SK-N-SH (cell line): ENCODE data around the gene CD300LF. TPM values are rescaled to one million over a fixed set of nuclear protein-coding genes. Genes with fewer than 3 reads are reported as not detected.

ENCODE experiments used
- CTCF ChIA-PET: fragments of 300-600, 350-600 bp; formaldehyde crosslinking; extraction: SDS; loops from one replicate; lab custom pipeline; 2021; lab: Yijun Ruan, JAX
- POLR2A ChIA-PET: fragments of 350-600 bp; sonication (Branson Sonifier 250); formaldehyde crosslinking; extraction: SDS; loops from one replicate; lab custom pipeline; 2020; ENCODE audit warnings: antibody characterized with exemption, inconsistent platforms; lab: Yijun Ruan, JAX
- DNase-seq: peaks from one replicate; pipeline ENCODE4 v3.0.0; 2012
- H2AFZ ChIP-seq: fragments of 200-600 bp; sonication (generic); 2 replicates; pipeline ENCODE4 v1.8.1; 2016; ENCODE audit warnings: antibody characterized with exemption, mild to moderate bottlenecking, low read depth
- H3F3A ChIP-seq: fragments of 200-600 bp; sonication (generic); replicated peaks from 2 replicates; pipeline ENCODE3; 2016; ENCODE audit warnings: antibody characterized with exemption, mild to moderate bottlenecking; ENCODE audit not compliant: insufficient read depth
- H3K27ac ChIP-seq, 2 experiments: fragments of 200-500 bp in 1 of 2; fragments of 200-600 bp in 1 of 2; sonication (Bioruptor generic) in 1 of 2; sonication (generic), shearing (Covaris generic) in 1 of 2; 2 replicates each; pipeline versions ENCODE4 v1.5.1 to v1.6.1; 2014 to 2016; ENCODE audit warnings: low read depth in 2 of 2, inconsistent platforms in 1 of 2, low read length in 1 of 2, mild to moderate bottlenecking in 1 of 2, mixed read lengths in 1 of 2
- H3K27me3 ChIP-seq: fragments of 200-600 bp; sonication (generic), shearing (Covaris generic); 2 replicates; pipeline ENCODE4 v1.6.1; 2016; ENCODE audit warnings: mixed run types; ENCODE audit not compliant: insufficient read depth
- H3K36me3 ChIP-seq, 2 experiments: fragments of 200-500 bp in 1 of 2; fragments of 200-600 bp in 1 of 2; sonication (Bioruptor generic) in 1 of 2; sonication (generic) in 1 of 2; replicated peaks in 1 of 2; 2 replicates each; pipeline versions ENCODE3 to v1.5.1; 2014 to 2016; ENCODE audit warnings: low read length in 1 of 2, mild to moderate bottlenecking in 1 of 2; ENCODE audit not compliant: insufficient read depth in 2 of 2, control insufficient read depth in 1 of 2
- H3K4me1 ChIP-seq, 2 experiments: fragments of 200-500 bp in 1 of 2; fragments of 200-600 bp in 1 of 2; sonication (Bioruptor generic) in 1 of 2; sonication (generic), shearing (Covaris generic) in 1 of 2; 2 replicates each; pipeline versions ENCODE4 v1.5.1 to v1.6.1; 2014 to 2016; ENCODE audit warnings: low read depth in 1 of 2, low read length in 1 of 2, mixed run types in 1 of 2; ENCODE audit not compliant: insufficient read depth in 2 of 2, control insufficient read depth in 1 of 2
- H3K4me2 ChIP-seq: fragments of 200-600 bp; sonication (generic), shearing (Covaris generic); 2 replicates; pipeline ENCODE4 v1.6.1; 2017; ENCODE audit warnings: mixed run types
- H3K4me3 ChIP-seq, 2 experiments: fragments of 200-500 bp in 1 of 2; fragments of 200-600 bp in 1 of 2; sonication (Bioruptor generic) in 1 of 2; sonication (generic), shearing (Covaris generic) in 1 of 2; 2 replicates each; pipeline versions ENCODE4 v1.5.1 to v1.8.1; 2014 to 2016; ENCODE audit warnings: low read depth in 2 of 2, inconsistent platforms in 1 of 2, low read length in 1 of 2, mild to moderate bottlenecking in 1 of 2, mixed read lengths in 1 of 2, moderate library complexity in 1 of 2
- H3K79me2 ChIP-seq: fragments of 200-600 bp; sonication (generic); 2 replicates; pipeline ENCODE4 v1.8.1; 2017; ENCODE audit warnings: mild to moderate bottlenecking; ENCODE audit not compliant: insufficient read depth
- H3K9ac ChIP-seq: fragments of 200-600 bp; sonication (generic); 2 replicates; pipeline ENCODE4 v1.6.1; 2017; ENCODE audit warnings: mixed run types
- H3K9me2 ChIP-seq: fragments of 200-600 bp; sonication (generic); 2 replicates; pipeline ENCODE4 v1.6.1; 2017; ENCODE audit warnings: mixed run types
- H3K9me3 ChIP-seq: fragments of 200-600 bp; sonication (generic); 2 replicates; pipeline ENCODE4 v1.6.1; 2017; ENCODE audit warnings: mixed run types, mild to moderate bottlenecking, moderate library complexity
- H4K20me1 ChIP-seq: fragments of 200-600 bp; sonication (generic); 2 replicates; pipeline ENCODE4 v1.6.1; 2017; ENCODE audit warnings: mild to moderate bottlenecking, mixed run types; ENCODE audit not compliant: insufficient read depth
- CHD2 ChIP-seq: fragments of 150-350 bp; IDR thresholded peaks from 2 replicates; pipeline ENCODE4 v1.6.1; 2018; ENCODE audit warnings: low read length; ENCODE audit not compliant: partially characterized antibody
- CTCF ChIP-seq: fragments of 200-600 bp; sonication (generic); IDR thresholded peaks from 2 replicates; pipeline ENCODE4 v1.6.1; 2017; ENCODE audit warnings: antibody characterized with exemption, mild to moderate bottlenecking, moderate library complexity
- ELF1 ChIP-seq: IDR thresholded peaks from 2 replicates; pipeline ENCODE4 v1.4.0; 2012
- MAX ChIP-seq: IDR thresholded peaks from 2 replicates; pipeline ENCODE4 v1.4.0; 2012; ENCODE audit warnings: low read depth
- MEF2A ChIP-seq: IDR thresholded peaks from 2 replicates; pipeline ENCODE4 v1.4.0; 2012; ENCODE audit warnings: low read depth, borderline replicate concordance
- NRF1 ChIP-seq: IDR thresholded peaks from 2 replicates; pipeline ENCODE4 v1.6.1; 2012; ENCODE audit warnings: low read depth, mild to moderate bottlenecking, low read length
- POLR2AphosphoS5 ChIP-seq: IDR thresholded peaks from 2 replicates; pipeline ENCODE4 v1.6.1; 2012; ENCODE audit warnings: low read depth, low read length
- RFX5 ChIP-seq: IDR thresholded peaks from 2 replicates; pipeline ENCODE4 v1.6.1; 2012; ENCODE audit warnings: mild to moderate bottlenecking, improper control_type of control experiment, low read length
- RXRA ChIP-seq: IDR thresholded peaks from 2 replicates; pipeline ENCODE4 v1.4.0; 2012; ENCODE audit warnings: low read depth, mild to moderate bottlenecking, borderline replicate concordance
- TCF12 ChIP-seq: IDR thresholded peaks from 2 replicates; pipeline ENCODE4 v1.4.0; 2012
- USF2 ChIP-seq: fragments of 150-350 bp; IDR thresholded peaks from 2 replicates; pipeline ENCODE4 v1.6.1; 2017; ENCODE audit warnings: antibody characterized with exemption, low read length, low read depth, borderline replicate concordance
- ZBTB33 ChIP-seq: IDR thresholded peaks from 2 replicates; pipeline ENCODE4 v1.4.0; 2012; ENCODE audit warnings: low read depth, borderline replicate concordance
- WGBS: methylation state at CpG from one replicate; pipeline ENCODE4 v1.1.6; 2017; ENCODE audit warnings: low lambda C conversion rate; 5-methylcytosine and 5-hydroxymethylcytosine counted together
- polyA plus RNA-seq, 3 experiments: library from polyadenylated mRNA; depleted of rRNA; stranded (reverse); fragments of >200 nt; gene quantifications; 2 replicates each; pipeline ENCODE4 v1.2.3, GENCODE V29; 2012
- TF ChIP-seq, protein P1 (sequence below): IDR thresholded peaks from 2 replicates; pipeline ENCODE4 v1.4.0; 2012; ENCODE audit warnings: low read depth, borderline replicate concordance
- TF ChIP-seq, protein P2 (sequence below): fragments of 150-350 bp; IDR thresholded peaks from 2 replicates; pipeline ENCODE4 v1.6.1; 2016; ENCODE audit warnings: mild to moderate bottlenecking, low read depth, low read length

CD300LF gene
- polyA plus RNA-seq, 1 of the 3 experiments (the other 2 are of a cell fraction): not detected

GRCh38 chr17:74680213-74680612 lies 32.5 kb downstream of the CD300LF start (continued):
- no peak for TF ChIP-seq ZBTB33
- TF ChIP-seq MEF2A: no peak
- no peak for TF ChIP-seq ELF1

- Histone ChIP-seq H3K9me3 (no peaks in the 10 kb centered on the region), H3K79me2 (no peaks in the 10 kb centered on the region), H3K36me3 (no peaks in the 10 kb centered on the region), H3K27me3 (no peaks in the 10 kb centered on the region), H3K4me3 (no peak overlapping the region), H3K9me2 (no peaks in the 10 kb centered on the region), H3K4me1 (peaks cover 0 to 8% of the 10 kb centered on the region in 2 experiments; a peak in 1 of 4 replicates), H3F3A (no peaks in the 10 kb centered on the region), H3K4me2 (no peak overlapping the region), H4K20me1 (no peaks in the 10 kb centered on the region), H3K27ac (no peak overlapping the region), H2AFZ (no peak overlapping the region), H3K9ac (no peak overlapping the region)
- no peak for DNase-seq
- 55% methylated on average over 2 of the region's 2 CpGs for WGBS
- TF ChIP-seq, protein P1, sequence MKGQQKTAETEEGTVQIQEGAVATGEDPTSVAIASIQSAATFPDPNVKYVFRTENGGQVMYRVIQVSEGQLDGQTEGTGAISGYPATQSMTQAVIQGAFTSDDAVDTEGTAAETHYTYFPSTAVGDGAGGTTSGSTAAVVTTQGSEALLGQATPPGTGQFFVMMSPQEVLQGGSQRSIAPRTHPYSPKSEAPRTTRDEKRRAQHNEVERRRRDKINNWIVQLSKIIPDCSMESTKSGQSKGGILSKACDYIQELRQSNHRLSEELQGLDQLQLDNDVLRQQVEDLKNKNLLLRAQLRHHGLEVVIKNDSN: no peak
- TF ChIP-seq MAX (no peak), NRF1 (no peak), CHD2 (no peak)
- ChIA-PET CTCF (interaction anchor here (2.0 to 5.7 kb wide), 4 partner anchors 11 to 58 kb away, joined by 5 to 59 read pairs (median 12); partner anchors contain the start of gene RAB37), POLR2A (no interaction called here)
Measured at GRCh38 chr17:74679374-74679773, 33.3 kb downstream of the CD300LF start.

DNA sequence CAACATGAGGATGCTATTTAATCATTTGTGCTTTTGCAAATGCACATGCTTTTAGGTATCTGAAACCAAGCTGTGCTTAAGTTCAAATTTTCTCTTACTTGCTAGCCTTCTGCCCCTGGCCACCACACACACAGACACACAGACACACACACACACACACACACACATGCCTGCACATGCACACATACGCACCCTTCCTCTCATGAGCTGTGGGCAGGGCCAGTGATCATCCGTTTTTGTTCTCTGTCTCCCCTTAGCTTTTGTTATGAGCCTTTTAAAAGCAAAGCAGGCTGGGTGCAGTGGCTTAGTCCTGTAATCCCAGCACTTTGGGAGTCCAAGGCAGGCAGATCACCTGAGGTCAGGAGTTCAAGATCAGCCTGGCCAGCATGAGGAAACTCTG lies 34.2 kb downstream of the CD300LF start:
- no peak for DNase-seq
- Histone ChIP-seq H3K9me2 (no peaks in the 10 kb centered on the region), H3K4me1 (peaks cover 0 to 8% of the 10 kb centered on the region in 2 experiments; a peak in 1 of 4 replicates), H3K4me3 (no peak overlapping the region), H3K36me3 (no peaks in the 10 kb centered on the region), H3K27ac (no peak overlapping the region), H3K4me2 (no peak overlapping the region), H3K9ac (no peak overlapping the region), H4K20me1 (no peaks in the 10 kb centered on the region), H3K79me2 (no peaks in the 10 kb centered on the region), H3F3A (no peaks in the 10 kb centered on the region), H3K9me3 (no peaks in the 10 kb centered on the region), H3K27me3 (no peaks in the 10 kb centered on the region), H2AFZ (no peak overlapping the region)
- CTCF ChIA-PET: interaction anchor here (0.8 to 5.7 kb wide), 10 partner anchors 10 to 299 kb away, joined by 3 to 59 read pairs (median 5); partner anchors contain the start of gene RAB37
- no peak for TF ChIP-seq USF2
- no peak for TF ChIP-seq RXRA
- TF ChIP-seq, protein P2, sequence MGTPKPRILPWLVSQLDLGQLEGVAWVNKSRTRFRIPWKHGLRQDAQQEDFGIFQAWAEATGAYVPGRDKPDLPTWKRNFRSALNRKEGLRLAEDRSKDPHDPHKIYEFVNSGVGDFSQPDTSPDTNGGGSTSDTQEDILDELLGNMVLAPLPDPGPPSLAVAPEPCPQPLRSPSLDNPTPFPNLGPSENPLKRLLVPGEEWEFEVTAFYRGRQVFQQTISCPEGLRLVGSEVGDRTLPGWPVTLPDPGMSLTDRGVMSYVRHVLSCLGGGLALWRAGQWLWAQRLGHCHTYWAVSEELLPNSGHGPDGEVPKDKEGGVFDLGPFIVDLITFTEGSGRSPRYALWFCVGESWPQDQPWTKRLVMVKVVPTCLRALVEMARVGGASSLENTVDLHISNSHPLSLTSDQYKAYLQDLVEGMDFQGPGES: no peak
- TF ChIP-seq CTCF: no peak
- no peak for TF ChIP-seq RFX5
- TF ChIP-seq POLR2AphosphoS5: no peak
- TF ChIP-seq TCF12: no peak
- no peak for TF ChIP-seq ELF1
- POLR2A ChIA-PET: no interaction called here
- 29% methylated on average over 2 of the region's 2 CpGs for WGBS
